Fibroblast of lung (primary cell): Measurements from ENCODE around the gene ABHD16B.

Source experiments
- CTCF ChIP-seq, 2 donors: IDR thresholded peaks in 1 of 2; conservative IDR thresholded peaks in 1 of 2; 1 replicate in 1 of 2; 2 replicates in 1 of 2; pipeline ENCODE4 v1.5.1; 2011 to 2012; ENCODE audit warnings: low read length in 2 of 2, control low read depth in 1 of 2, inconsistent platforms in 1 of 2, low read depth in 1 of 2, mild to moderate bottlenecking in 1 of 2
- EZH2 ChIP-seq: IDR thresholded peaks from 2 replicates; pipeline ENCODE4 v1.5.1; 2012; ENCODE audit warnings: low read length, control low read depth, mild to moderate bottlenecking; ENCODE audit errors: missing control alignments

GRCh38 chr20:63861365-63861934 lies at the start of gene ABHD16B:
- TF ChIP-seq CTCF (conservative IDR thresholded peaks at IDR 0.05 in 1 of 2, IDR thresholded peaks at IDR 0.05 in 1 of 2; ENCODE audit: low read depth in 1 of 2, low read length in 2 of 2) (no peak), EZH2 (no peak)
